ENCODE results near the gene RPTOR.

Gene RPTOR

GRCh38 chr17:80613732-80614071 is 69.1 kb downstream of the RPTOR start:
- TF ChIP-seq CTCF (IDR thresholded peaks at IDR 0.05; ENCODE audit: insufficient read depth, low read depth, low read length, missing control alignments) = no peak
- no peak for DNase-seq (ENCODE audit: low read depth)
- H3K4me3 ChIP-seq (ENCODE audit: low read depth, low read length) = no peak overlapping the region

- H3K4me3 ChIP-seq (ENCODE audit: low read depth, low read length) = no peak overlapping the region
- no peak for TF ChIP-seq CTCF (IDR thresholded peaks at IDR 0.05; ENCODE audit: insufficient read depth, low read depth, low read length, missing control alignments)
- no peak for DNase-seq (ENCODE audit: low read depth)
Observed at GRCh38 chr17:80614332-80615047, 69.9 kb downstream of the RPTOR start.

GRCh38 chr17:80615376-80615775 is 70.7 kb downstream of the RPTOR start:
- no peak for DNase-seq (ENCODE audit: low read depth)
- no peak overlapping the region for H3K4me3 ChIP-seq (ENCODE audit: low read depth, low read length)
- TF ChIP-seq CTCF (IDR thresholded peaks at IDR 0.05; ENCODE audit: insufficient read depth, low read depth, low read length, missing control alignments) = no peak

GRCh38 chr17:80616705-80617104 is 72.1 kb downstream of the RPTOR start:
- DNase-seq (ENCODE audit: low read depth) = no peak
- no peak for TF ChIP-seq CTCF (IDR thresholded peaks at IDR 0.05; ENCODE audit: insufficient read depth, low read depth, low read length, missing control alignments)
- no peak overlapping the region for H3K4me3 ChIP-seq (ENCODE audit: low read depth, low read length)

- no peak overlapping the region for H3K4me3 ChIP-seq (ENCODE audit: low read depth, low read length)
- TF ChIP-seq CTCF (IDR thresholded peaks at IDR 0.05; ENCODE audit: insufficient read depth, low read depth, low read length, missing control alignments) = no peak
- no peak for DNase-seq (ENCODE audit: low read depth)
Observed at GRCh38 chr17:80618304-80618703, 73.7 kb downstream of the RPTOR start.

GRCh38 chr17:80619535-80620235 is 75.0 kb downstream of the RPTOR start:
- no peak overlapping the region for H3K4me3 ChIP-seq (ENCODE audit: low read depth, low read length)
- no peak for TF ChIP-seq CTCF (IDR thresholded peaks at IDR 0.05; ENCODE audit: insufficient read depth, low read depth, low read length, missing control alignments)
- no peak for DNase-seq (ENCODE audit: low read depth)
